SIG-M5 (cell line): Measurements from ENCODE around the gene MYLK.
"Not testable (repeated sequence)": the region's sequence is repeated elsewhere in the genome, so short reads cannot be mapped to it uniquely, and the experiment has no call there.

Experiments
- DNase-seq: peaks from one replicate; lab custom pipeline; 2025; lab: John Stamatoyannopoulos, UW

The MYLK gene

DNA sequence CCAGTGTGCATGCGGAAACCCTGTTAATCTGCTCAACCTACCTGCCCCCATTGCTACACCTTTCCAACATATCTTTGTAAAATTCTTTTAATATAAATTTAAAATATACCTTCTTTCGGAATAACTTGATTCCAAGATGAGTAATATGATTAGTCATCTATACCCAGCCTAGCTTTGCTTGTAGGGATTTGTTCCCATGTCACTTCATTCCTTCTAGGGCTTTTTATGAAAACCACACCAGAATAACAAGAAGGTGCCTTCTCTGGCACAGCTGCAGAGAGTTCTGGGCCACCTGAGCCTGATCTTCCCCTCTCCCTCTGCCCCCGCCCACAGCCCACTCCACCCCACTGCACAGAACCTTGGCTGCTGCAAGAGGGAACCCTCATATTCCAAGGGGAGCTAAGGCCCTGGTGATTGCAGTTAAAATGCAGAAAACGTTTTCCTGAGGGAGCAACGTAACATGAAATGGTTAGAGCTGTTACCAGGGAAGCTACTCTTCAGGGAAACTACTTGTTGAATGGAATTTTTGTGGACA lies 260.7 kb downstream of the MYLK start:
- no peak for DNase-seq

DNA sequence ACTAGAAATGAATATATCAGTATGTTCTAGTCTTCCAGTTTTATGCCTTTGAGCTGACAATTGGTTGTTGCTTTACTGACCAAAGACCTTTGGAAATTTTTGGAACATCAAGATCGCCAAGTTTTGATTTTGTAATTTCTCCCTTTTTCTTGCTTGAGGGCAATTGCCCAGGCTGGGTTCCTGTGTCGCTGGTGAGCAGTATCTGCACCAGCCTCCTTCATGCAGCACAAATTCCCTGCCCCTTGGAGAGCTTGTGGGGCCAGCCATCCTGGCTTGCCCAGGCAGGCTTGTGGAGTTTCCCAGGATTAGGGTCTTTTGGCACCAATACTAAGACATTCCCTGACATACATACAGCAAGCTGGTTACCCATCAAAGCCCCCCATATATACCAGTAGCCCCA lies 261.4 kb downstream of the MYLK start:
- no peak for DNase-seq

DNA sequence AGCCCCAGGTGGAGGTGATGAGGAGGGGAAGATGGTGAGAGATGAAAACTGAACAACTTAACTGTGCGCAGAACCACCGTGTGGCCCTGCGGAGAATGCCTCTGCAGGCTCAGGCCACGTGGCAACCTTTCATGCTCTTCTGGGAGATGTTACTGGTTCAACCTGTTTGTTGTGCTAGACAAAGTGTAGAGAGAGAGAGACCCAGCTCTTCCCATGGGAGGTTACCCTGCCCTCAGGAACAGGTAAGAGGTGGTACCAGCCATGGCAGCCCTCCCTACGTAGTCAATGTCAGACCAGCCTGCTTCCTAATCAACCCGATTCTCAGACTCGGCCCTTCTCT lies 262.3 kb downstream of the MYLK start:
- no peak for DNase-seq

DNA sequence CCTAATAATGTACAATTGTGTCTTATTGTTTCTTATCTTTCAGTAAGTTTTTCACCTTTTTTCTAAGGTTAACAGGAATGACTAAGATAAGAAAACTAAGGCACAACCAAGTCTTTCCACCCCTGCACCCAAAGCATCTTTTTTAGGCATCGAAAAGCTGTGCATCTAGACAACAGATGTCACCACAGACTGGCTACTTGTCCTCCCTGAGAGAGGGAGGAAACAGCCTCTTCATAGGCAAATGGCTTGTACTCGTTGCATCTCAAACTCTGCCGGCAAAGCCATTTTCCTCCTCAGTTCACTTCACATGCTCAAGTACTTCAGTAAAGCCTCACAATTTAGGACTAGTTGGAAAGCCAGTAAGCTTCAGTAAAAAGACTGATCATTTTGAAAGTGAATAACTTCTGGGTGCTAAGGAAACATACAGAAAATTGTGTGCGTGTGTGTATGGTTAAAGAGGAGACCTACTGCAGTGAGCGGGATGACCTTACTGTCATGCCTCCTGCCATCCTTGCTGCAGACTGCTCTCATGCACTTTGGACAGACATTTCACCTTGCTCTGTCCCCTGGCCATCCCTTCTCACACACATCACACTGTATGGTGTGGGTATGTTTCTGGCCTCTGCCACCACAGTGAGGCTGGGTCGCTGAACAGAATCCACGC lies 262.8 kb downstream of the MYLK start:
- DNase-seq = no peak

DNA sequence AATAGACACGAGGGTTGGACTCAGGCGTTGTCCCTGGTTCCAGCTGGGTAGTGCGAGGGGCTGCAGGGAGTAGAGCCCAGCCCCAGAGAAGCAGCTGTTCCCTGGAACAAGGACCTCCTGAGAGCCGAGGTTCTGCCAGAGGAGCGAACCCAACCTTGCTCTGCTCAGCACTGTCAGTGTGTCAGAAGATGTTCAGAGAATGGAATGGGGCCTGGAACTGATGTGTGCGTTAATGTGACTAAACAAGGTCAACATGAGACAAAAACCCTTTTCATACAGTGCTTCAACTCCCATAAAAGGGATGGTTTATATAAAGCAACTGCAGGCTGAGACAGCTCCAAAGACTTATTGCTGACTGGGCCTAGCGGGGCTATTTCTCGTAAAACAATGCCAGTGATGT lies 263.8 kb downstream of the MYLK start:
- no peak for DNase-seq

- peak; percentile 62 for DNase-seq
Observed at GRCh38 chr3:123618768-123619484, 265.2 kb downstream of the MYLK start.

- DNase-seq = no peak
Observed at GRCh38 chr3:123618076-123618708, 265.9 kb downstream of the MYLK start.

GRCh38 chr3:123616593-123616992 lies 267.5 kb downstream of the MYLK start:
- no peak for DNase-seq

- no peak for DNase-seq
Observed at GRCh38 chr3:123613543-123613942, 270.6 kb downstream of the MYLK start.

DNA sequence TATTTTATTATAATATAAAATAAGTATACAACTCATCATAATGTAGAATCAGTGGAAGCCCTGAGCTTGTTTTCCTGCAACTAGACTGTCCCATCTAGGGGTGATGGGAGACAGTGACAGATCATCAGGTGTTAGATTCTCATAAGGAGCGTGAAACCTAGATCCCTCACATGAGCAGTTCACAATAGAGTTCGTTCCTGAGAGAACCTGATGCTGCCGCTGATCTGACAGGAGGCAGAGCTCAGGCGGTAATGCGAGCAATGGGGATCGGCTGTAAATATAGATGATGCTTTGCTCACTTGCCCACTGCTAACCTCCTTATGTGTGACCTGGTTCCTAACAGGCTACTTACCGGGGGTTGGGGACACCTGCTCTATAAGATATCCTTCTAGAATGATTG lies 272.5 kb downstream of the MYLK start:
- not testable (repeated sequence) for DNase-seq

DNA sequence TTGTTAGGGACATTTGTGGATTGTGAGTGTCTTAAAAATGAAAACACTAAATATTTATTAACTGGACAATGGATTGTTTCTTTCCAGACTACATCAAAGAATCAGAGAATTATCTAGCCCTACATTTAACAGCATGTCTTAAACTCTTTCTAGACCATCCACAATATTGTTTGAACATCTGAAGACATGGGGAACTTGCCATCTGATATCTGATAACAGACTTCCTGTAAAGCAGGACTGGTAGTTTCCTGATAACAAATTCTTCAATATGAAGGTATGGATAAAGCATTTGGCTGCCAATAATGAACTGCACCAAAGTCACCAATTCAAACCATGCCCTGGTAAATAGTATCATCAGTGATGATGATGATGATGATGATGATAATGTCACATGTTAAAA lies 273.1 kb downstream of the MYLK start:
- DNase-seq = no peak

DNA sequence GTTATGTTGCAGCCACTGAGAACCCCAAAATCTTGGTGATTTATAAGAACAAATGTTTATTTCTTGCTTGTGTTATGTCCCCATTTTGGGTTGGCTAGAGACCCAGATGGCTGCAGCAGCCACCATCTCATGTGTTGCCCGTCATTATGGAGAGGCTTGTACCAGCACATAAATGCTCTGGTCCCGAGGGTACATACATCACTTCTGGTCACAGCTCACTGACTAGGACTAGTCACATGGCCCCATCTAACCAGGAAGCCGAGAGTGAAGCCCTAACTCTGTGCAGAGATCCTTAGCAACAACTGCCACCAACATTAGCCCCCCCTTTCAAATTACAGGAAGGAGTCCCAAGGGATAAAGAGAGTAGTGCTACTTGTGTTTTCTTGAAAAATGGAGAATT lies 273.8 kb downstream of the MYLK start:
- DNase-seq = no peak

DNA sequence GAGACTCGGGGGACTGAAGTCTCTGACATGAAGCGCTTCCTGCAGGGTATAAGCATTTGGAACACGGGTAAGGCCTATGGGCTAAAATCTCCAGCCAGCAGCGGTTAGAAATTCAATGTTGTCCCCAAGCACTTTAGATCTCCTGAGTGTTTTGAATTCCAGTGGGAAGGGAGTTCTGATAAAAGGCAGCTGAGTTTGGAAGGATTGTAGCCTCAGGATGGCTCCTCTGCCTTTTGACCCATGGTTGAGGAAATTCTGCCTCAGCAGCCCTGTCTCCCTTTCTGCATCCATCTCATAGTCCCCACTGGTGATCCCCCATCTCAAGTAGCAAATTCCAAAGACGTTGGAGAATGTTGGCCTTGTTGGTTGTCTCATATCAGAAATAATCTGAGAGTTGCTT lies 275.1 kb downstream of the MYLK start:
- DNase-seq = no peak

- DNase-seq = no peak
Observed at GRCh38 chr3:123608263-123608937, 275.7 kb downstream of the MYLK start.

GRCh38 chr3:123606527-123606926 lies 277.6 kb downstream of the MYLK start:
- DNase-seq = no peak

DNA sequence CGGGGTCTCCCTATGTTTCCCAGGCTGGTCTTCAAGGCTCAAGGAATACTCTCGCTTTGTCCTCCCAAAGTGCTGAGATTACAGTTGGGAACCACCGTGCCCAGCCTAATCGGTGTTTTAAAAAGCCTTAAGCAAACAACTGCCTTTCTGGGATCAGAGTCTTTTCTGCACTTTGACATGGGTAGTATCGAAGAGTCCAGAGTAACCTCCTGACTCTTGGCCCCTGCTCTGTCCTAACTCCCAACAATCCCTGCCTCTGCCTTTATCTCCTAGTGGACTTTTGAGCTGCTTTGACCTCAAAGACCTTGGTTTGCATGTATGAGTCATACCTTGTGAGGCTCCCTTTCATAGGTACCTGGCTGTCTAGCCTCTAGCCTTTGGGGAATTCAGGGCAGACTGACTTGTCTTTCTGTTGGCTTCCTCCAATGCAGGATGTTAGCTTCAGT lies 278.3 kb downstream of the MYLK start:
- no peak for DNase-seq

DNA sequence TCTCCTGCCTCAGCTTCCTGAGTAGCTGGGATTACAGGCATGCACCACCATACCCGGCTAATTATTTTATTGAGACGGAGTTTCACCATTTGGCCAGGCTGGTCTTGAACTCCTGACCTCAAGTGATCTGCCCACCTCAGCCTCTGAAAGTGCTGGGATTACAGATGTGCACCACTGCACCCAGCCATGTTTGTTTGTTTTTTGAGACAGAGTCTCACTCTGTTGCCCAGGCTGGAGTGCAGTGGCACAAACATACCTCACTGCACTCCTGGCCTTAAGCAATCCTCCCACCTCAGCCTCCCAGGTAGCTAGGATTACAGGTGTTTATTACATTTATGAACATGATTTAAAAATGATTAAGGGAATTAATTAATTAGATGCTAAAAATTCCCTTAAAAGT lies 281.0 kb downstream of the MYLK start:
- not testable (repeated sequence) for DNase-seq

DNA sequence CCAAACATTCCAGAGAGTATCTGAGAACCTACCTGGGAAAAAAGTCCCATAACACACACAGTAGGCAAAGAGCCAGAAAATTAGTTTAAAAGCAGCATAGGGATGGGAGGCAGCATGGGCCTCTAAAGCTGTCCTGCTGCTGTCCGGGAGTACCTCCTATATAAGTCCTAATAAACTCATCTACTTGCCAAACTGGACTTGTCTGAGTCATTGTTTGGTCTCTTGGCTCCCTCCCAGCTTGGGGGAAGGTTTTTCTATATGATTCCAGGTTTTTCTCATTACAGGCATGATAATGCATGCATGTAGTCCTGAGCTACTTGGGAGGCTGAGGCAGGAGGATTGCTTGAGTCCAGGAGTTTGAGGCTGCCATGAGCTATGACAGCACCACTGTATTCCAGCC lies 281.8 kb downstream of the MYLK start:
- DNase-seq = no peak

GRCh38 chr3:123600863-123601262 lies 283.3 kb downstream of the MYLK start:
- not testable (repeated sequence) for DNase-seq

GRCh38 chr3:123597561-123597960 lies 286.6 kb downstream of the MYLK start:
- DNase-seq = no peak

DNA sequence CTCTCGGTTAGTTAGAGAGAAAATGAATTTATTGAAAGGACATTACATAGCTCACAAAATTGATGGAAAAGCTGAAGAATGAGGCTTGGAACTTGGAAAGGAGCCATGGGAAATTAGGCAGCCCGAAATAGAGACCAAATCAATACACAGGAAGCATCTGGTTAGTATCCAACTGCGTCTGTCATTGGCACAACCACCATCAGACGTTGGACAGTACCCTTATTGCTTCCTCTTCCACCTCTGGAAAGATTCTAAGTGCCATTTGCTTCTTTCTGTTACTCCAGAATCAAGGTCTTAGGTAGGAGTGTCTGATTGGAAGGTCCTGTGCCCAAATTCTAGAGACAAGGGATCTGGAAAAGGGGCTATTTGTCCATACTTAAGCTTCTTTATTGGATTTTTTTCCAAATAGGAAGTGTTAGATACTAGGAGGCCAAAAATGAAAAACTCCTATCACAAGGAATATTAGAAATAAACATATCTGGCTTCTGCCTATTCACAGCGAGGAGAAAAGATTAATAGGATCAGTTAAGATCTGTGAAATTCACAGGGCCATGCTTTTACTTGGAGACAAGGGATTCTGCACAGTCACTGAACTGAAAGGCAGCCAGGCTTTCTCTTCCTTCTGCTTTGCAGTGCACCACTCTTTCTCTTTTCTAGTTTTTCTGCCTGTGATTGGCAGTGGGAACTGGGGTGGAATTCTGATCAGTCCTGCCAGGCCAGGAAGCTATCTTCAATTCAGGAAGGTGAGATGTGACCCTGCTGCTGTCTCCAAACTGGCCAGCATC lies 288.5 kb downstream of the MYLK start:
- DNase-seq = no peak

DNA sequence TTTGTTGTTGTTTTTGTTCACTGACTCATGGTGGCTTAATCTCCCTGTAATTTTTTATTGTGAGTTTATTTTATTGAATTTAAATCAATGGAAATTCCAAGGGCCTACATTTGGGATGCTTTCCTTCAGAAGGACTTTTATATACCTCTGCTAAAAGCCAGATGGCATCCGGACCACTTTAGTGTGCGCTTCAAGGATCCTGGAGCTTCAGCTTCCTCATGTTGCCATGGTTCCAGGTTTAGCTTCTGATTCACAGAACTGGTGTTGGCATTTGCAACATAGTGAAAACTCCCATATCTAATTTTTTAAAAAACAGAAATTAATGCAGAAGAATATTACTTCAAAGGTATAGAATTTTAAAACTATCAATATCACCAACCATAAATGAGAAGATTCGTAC lies 290.8 kb downstream of the MYLK start:
- no peak for DNase-seq
